IPS-NIHi7 (cell line): ENCODE measurements around the gene APBA2.

Experiments used
- DNase-seq: peaks from one replicate; pipeline ENCODE4 v3.0.0; 2012; ENCODE audit warnings: mixed read lengths; ENCODE audit errors: extremely low spot score

The APBA2 gene

DNA sequence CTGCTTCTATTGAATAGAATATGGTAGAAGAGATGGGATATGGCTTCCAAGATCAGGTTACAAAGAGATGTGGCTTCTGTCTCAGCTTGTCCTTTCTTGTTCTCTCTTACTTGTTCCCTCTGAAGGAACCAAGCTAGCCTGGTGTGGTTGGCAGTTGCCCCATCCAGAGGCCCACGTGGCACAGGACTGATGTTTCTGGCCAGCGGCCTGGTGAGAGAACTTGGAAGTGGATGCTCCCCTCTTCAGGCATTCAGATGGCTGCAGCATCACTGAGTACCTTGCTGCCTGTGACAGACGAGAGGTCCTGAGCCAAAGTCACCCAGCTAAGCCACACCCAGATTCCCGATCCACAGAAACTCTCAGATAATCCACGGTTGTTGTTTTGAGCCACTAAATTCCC lies 200.2 kb downstream of the APBA2 start:
- DNase-seq: no peak

DNA sequence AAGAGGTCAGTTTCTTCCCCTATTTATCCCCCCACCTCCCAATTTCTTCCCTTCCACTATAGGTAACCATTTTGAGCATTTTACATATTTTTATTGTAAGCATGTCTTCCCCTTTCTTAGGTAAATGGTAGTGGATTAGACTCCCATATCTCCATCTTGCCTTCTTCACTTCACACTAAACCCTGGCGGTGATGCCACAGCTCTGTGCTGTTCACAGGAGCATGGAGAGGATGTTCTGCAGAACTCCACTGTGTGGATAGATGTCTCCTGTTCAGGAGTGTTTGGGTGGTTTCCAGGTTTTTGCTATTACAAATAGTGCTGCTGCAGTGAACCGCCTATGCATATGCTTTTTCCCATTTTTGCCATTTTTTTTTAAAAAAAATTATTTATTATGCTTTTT lies 201.1 kb downstream of the APBA2 start:
- DNase-seq: no peak

DNA sequence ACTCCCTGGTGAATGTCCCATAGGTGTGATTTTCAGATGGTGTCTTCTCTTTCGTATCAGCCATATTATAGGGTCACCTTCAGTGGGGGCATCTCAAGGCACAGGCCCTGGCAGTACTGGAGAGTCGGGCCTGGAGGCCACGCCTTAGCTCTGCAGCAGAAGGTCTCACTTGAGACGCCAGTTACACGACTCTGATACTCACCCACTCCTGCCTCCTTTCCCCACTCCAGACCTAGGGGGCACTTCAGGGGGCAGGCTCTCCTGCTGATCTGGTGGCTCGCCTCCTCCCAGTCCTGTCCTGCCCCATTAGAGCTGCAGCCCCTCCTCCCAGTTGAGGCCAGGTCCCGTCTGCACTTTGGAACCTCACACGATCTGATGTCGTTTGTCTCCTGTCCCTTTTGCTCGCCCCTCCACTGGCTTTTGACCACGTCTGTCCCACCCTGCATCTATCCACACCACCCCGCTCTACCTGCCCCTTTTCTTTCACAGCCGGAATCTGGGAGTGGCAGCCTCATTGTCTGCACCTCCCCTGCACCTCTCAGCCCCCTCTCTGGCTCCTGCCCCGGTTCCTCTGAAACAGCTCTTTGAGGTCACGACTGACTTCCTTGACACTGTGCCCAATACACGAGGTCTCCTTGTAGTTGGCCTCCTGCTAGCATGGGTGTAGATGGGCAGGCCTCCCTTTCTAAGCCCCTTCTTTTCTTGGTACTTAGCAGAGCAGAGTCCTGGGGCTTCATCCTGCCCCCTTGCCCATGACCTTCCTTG lies 201.9 kb downstream of the APBA2 start:
- DNase-seq: no peak

DNA sequence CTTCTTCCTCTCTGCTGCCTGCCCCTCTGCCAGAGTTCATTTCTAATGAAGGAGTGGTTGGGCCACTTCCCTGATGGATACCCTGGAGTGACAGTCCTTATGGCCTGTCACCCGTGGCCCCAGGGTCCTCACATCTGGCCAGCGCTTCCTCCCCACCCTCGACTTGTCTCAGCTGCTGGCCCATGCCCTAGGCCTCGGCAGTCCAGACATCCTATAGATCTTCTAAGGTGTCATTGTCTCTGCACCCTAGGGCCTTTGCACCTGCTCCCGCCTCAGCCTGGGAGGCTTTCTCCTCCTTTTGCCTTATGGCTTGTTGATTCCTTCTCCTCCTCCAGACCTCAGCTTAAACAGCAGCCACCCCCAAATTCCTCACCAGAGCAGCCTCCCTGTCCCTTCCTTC lies 202.9 kb downstream of the APBA2 start:
- DNase-seq: no peak

DNA sequence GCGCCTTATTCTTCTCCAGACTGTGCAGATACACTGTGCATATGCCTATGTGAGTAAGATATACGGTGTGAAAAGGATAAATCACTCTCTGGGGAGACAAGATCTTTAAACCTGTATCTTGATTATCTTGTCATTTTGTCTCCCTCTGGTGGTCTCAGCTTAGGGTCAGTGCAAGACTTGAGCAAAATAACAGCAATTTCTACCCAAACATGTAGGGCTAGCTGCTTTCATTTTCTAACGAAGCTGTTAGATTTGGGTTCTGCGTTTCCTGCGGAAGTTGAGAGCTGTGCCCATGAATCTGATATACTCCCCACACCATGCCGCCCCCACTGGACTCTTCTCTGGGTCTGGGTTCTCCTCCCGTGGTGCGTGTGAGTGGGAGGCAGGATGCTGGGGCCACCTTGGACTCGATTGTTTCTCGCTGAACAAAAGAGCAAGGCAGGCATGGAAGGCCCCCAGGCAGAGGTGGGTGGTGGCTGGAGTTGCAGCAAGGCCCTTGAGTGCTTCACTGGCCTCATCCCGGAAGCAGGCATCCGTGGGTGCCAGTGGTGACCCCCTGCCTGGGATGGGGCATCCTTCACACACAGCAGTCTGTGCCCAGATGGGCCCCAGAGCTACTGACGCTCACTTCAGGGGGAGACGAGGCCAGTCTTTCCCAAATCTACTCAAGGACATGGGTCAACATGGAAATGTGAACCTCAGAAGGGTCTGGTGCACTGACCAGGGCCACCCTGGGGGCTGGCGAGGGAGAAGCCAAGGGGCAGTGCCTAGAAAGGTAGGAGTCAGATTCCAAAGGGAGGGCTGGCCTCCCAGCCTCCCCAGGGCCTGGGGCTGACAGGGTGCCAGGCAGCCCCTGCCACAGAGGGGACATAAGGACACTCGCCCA lies 204.2 kb downstream of the APBA2 start:
- peak; percentile 48 for DNase-seq

DNA sequence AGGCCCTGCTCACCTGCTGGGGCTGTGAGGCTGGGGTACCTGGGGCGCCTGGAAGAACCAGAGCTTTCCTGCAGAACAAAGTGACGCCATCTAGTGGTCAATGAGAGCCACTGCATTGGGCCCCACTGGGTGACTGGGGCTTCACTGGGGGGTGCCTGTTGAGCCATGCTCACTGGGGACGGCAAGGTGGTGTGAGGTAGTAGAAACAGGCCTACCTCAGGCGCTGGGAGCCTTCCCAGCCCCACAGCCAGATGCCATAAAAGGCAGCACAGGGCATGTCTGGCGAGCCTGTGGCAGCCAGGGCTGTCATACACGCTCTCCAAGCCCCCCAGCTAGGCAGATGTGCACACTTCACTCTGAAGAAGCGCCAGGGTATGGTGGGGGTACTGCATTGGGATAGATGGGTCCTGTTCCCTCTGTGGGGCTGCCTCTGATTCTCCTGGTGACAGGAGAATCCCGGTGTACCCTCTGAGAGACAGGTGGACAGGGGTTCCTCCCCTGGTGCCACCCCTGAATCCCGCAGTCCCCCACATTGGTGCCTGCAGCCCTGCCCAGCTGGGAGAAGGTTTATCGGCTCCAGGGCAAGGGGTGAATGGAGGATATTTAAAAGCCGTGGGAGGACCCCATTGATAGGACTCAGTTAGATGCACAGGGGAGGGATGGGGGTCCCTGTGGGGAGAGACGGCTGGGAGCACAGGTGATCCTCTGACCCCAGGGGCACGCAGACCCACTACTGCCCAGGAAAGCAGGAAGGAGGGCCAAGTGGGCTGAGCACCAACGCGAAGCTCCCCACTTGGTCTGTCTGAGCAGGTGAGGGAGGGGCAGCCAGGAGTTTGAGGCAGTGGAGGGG lies 205.1 kb downstream of the APBA2 start:
- peak; percentile 79 for DNase-seq

DNA sequence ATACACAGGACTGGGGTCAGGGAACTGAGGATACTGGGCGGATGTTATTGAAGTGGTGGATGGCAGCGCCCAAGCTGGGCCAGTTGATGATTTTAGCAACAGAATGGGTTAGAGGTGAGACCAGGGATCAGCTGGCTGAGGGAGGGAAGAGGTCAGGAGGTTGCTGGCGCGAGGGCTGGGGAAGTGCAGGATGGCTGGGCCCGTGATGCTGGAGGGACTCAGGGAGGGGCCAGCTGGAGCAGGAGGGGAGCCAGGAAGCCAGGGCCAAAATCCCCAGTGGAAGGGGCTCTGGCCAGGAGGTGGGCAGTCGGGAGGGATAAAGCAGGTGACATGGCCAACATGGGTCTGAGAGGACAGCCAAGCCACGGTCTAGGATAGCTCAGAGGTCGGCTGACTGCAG lies 205.9 kb downstream of the APBA2 start:
- no peak for DNase-seq

DNA sequence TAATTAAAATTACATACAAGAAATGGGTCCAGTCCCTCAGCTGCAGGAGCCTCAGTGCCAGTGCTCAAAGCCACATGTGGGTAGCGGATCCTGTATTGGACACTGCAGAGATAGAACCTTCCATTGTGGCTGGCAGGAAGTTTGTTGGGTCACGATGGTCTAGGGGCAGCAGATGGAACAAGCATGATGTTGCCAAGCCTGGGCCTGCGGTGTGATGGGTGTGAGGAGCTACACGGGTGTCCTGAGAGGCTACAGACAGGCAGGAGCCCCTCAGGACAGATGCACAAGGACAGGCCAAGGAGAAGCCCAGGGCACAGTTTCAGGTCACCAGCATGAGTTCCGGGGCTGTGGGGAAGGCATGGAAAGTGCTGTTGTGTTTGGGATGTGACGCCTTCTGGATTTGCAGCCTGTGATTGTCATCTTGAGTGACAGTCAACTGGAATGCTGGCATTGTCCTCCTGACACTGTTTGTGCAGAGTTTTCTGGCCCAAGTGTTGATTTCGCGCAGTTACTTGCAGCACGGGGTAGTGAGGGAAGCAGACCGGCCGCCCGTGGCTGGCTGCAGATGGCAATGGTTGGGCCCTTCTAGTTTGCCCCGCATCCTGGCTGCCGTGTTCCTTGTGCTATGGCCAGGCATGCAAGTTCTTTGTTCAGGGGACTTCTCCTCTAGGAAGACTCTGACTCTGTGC lies 206.7 kb downstream of the APBA2 start:
- no peak for DNase-seq

DNA sequence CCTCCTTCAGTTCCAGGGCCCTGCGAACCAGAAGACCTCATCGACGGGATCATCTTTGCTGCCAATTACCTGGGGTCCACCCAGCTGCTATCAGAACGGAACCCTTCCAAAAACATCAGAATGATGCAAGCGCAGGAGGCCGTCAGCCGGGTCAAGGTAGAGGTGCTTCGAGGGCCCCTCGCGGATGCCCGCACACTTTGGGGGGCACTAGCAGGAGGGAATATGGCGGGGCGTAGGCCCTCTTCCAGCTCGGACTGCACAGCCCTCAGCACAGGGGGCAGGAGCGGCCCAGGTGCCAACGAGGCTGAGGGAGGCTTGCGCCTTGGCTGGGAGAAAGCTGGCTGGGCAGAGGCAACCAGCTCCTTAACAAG lies 207.3 kb downstream of the APBA2 start:
- no peak for DNase-seq

DNA sequence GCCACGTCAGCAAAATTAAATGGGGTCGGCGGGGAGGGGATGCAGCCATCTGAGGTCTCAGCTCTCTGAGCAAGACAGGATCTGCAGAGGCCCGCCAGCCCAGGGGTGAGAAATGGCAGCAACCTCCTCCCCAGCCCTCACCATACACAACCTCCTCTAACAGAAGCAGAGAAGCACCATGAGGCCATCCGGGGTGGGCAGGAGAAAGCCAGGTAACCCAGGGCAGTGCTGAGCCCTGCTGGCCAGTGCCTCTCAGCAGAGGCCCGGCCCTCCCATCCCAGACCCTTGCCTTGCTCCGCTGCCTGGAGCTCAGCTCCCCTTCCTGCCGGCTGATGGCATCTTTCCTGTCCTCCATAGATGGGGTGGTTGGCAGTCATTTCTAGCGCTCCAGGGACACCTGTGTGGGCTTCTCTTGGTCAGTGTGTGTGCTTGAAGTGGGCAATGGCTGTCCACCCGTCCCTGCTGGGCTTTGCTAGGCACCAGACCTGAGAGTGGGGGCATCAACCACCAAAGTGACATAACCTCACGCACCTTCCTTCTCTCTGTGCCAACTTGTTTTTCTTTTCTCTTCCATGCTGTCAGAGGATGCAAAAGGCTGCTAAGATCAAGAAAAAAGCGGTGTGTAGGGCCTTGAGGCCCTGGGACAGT lies 208.0 kb downstream of the APBA2 start:
- no peak for DNase-seq

DNA sequence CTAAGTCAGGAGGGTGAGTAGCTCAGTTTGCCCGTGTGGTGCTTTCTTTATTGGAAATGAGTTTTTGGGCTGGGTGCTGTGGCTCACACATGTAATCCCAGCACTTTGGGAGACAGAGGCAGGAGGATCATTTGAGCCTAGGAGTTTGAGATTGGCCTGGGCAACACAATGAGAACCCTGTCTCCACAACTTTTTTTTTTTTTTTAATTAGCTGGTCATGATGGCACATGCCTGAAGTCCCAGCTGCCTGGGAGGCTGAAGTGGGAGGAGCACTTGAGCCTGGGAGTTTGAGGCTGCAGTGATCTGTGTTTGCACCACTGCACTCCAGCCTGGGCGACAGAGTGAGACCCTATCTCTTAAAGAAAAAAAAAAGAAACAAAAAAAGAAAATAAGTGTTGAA lies 208.9 kb downstream of the APBA2 start:
- no peak for DNase-seq

DNA sequence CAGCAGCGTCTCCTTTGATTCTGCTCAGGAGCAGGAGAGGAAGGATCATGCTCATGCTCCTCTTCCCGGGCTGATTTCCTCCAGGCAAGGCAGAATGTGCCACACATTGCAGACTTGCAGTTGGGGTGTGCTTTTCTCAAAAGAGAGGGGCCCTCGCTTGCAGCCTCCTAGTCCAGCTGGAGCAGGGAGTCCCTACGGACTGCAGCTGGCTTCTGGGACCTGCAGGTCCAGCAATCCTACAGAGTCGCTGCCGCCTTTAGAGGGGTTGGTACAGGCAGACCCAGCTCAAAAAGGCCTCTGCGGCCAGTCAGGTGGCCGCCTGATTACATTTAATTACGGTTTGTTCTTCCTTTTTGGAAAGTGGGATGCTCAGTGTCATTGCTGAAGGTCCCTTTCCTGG lies 210.0 kb downstream of the APBA2 start:
- no peak for DNase-seq

DNA sequence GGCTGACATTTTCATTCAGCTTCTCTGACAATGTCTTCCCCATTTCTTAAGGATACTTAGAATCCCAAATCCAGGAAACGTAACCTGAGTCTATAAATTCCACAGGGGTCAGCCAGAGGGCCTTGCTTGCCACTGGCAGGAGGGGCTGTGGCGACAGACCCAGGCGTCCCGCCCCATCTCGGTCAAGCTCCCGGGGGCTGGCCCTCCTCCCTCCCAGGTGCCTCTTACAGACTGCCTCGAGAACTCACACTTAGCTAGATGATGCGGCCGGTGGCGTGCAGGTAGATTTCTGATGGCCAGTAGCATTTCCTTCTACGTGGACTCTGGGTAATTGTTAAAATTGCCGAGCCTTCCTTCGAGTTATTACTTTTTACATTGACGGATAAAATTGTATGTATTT lies 211.4 kb downstream of the APBA2 start:
- DNase-seq: no peak

DNA sequence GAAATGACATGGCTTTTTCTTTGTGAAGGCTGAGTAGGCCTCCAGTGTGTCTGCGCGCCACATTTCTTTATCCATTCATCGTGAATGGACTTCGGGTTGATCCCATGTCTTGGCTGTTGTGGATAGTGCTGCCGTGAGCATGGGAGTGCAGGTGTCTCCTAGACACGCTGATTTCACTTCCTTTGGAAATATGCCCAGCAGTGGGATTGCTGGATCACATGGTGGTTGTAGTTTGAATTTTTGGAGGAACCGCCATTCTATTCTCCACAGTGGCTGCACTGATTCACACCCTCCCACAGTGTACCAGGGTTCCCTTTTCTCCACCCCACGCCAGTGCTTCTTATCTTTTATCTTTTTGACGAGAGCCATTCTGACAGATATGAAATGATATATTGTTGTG lies 212.2 kb downstream of the APBA2 start:
- DNase-seq: no peak

DNA sequence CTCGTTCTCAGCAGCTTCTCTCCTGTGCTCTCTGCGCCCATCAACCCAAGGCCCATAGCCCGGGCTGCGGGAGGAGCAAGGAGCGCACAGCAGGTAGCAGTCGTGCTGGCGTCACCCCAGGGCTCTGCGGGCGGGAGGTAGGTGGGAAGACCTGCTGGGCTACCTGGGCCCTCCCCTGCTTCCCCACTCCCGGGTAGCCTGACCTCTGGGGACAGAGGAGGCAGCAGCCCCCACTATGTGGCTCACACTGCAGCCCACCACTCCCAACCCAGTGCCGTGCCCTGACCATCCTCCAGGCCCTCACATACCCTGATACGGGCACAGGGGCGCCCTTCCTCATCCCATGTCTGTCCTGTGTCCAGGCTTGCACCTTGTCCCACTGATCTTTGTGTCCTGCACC lies 212.9 kb downstream of the APBA2 start:
- no peak for DNase-seq

DNA sequence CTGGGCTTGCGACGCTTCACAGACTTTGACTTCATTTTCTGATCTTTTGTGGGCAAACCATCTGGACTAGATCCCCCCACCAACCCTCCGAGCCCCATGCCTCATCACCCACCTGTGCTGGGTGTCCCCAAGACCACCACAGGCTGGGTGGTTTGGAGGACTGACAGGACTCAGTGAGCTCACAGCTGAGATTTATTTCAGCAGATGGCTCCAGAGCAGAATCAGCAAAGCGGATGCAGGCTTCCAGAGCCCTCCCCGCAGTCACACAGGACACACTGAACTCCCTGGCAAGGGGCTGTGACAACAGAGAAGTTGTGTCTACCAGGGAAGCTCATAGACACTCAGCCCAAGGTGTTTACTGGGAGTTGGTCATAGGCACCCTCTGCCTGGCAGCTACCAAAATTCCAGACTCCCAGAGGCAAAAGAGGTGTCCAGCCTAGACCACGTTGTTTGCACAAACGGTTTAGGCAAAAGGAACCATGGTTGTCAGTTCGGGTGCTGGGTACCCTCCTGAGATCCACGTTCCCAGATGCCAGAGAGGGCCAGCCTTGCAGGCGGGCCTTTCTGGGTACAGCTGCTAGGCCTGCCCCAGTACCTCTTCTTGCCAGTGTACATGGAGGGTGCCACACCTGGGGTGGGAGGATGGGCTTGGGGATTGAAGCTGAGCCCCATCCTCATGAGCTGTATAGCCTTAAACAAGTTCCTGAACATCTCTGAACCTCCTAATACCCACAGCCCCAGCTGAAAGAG lies 213.5 kb downstream of the APBA2 start:
- DNase-seq: no peak

DNA sequence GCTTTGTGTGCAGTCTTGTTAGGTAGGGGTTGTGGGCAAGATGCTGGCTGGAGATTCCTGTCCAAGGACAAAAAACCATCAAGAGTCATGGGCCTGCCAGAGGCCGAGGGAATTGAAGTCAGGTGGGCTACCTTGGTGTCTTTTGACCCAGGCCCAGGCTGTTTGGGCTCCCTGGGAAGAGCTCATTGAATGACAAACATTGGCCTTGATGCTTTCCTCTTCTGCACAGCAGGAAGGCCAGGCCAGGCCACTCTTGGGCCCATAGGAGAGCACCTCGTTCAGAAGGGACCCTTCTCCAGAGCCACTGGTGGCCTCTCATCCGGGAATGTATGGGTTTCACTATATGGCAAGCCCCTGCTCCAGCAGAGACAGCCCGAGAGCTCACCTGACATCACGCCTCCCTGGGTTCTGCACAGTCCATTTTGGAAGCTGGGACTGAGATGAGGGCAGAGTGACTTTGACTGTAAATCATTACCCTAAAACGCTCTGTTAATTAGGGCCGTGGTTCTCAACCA lies 214.8 kb downstream of the APBA2 start:
- DNase-seq: no peak

DNA sequence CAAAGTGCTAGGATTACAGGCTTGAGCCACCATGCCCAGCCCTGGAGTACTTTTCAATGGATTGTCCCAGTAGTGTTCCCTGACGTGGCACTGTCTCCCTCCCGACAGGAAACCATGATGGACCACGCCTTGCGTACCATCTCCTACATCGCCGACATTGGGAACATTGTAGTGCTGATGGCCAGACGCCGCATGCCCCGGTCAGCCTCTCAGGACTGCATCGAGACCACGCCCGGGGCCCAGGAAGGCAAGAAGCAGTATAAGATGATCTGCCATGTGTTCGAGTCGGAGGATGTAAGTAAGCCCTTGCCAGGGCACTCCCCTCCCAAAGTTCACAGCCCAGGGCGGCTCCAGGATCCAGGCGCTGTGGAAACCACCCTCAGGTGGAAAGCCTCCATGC lies 215.7 kb downstream of the APBA2 start:
- DNase-seq: no peak

DNA sequence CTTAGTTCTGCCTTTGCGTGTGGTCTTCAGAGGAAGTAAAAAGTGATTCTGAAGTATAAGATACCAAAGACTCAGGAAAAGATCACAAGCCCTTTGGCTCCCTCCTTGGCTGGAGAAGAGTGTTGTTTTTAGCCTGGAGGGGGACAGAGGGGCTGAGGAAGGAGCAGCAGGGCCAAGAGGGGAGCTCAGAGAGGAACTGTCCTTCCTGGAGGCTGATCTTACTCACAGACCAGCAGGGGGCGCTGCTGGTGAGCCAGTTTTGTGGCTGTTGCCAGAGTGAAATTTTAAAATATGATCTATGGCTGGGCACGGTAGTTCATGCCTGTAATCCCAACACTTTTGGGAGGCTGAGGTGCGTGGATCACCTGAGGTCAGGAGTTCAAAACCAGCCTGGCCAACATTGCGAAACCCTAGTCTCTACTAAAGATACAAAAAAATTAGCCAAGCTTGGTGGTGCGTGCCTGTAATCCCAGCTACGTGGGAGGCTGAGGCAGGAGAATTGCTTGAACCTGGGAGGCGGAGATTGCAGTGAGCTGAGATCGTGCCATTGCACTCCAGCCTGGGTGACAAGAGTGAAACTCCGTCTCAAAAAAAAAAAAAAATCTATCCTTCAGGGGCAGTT lies 216.5 kb downstream of the APBA2 start:
- DNase-seq: peak; percentile 83
